HUES48 (cell line): ENCODE results near the gene ACTR3.

ENCODE experiments used
- H3K27ac ChIP-seq: one replicate; pipeline ENCODE4 v1.7.0; 2013; ENCODE audit warnings: low read depth, low read length, inconsistent platforms
- H3K27me3 ChIP-seq: 2 replicates; pipeline ENCODE4 v1.6.1; 2013; ENCODE audit warnings: mild to moderate bottlenecking, low read length; ENCODE audit not compliant: control insufficient read depth, insufficient read depth
- H3K36me3 ChIP-seq: 2 replicates; pipeline ENCODE4 v1.6.1; 2013; ENCODE audit warnings: low read length; ENCODE audit not compliant: control insufficient read depth, insufficient read depth
- H3K4me1 ChIP-seq: 2 replicates; pipeline ENCODE4 v1.6.1; 2013; ENCODE audit warnings: mild to moderate bottlenecking, low read length; ENCODE audit not compliant: control insufficient read depth, insufficient read depth
- H3K4me3 ChIP-seq: 2 replicates; pipeline ENCODE4 v1.5.1; 2013; ENCODE audit warnings: mild to moderate bottlenecking, low read depth, low read length
- H3K9ac ChIP-seq: 2 replicates; pipeline ENCODE4 v1.6.1; 2013; ENCODE audit warnings: mild to moderate bottlenecking, low read depth, low read length, moderate library complexity
- H3K9me3 ChIP-seq: 2 replicates; pipeline ENCODE4 v1.6.1; 2013; ENCODE audit warnings: low read length; ENCODE audit not compliant: control insufficient read depth, insufficient read depth

ACTR3 gene

GRCh38 chr2:114008720-114009119 lies 118.8 kb downstream of the ACTR3 start:
- Histone ChIP-seq H3K27ac (no peak overlapping the region), H3K27me3 (no peaks in the 10 kb centered on the region), H3K4me3 (no peak overlapping the region), H3K4me1 (no peaks in the 10 kb centered on the region), H3K9me3 (peaks cover 5% of the 10 kb centered on the region; the same call in 1 of the 2 replicates), H3K9ac (no peak overlapping the region), H3K36me3 (no peaks in the 10 kb centered on the region)

DNA sequence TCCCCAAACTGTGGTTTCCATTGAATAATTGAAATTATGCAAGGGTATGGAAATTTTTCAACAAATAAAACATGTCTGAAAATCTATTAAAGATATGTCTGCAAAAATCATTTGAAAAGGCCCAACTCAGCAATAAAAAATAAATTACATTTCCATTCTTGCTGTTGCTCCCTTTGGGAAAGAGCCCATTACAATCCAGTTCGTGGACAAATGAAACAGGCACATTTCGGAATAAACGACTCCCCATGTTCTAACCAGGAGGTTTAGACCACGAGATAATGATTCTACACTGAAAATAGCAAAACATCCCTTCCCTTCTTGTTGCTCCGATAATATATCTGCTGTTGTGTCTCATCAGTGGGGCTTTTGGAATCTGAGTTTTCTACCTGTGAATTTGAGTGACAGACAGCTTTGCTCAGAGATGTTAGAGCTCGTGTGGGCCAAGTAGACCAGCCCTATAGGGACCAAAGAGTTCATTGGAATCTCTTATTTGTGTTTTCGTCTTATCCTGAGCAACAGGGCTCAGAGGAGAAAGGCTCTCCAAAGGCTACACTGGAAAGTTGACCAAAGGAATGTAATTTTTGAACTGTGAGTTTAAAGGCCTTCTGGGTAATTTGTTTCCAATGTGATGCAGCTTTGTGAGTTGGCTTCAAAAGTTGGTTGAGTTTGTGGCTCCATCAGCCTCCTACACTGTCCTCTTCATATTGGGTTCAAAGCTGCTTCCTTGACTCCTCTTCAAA lies 119.5 kb downstream of the ACTR3 start:
- no peak overlapping the region for H3K4me3 ChIP-seq
- no peak overlapping the region for H3K9ac ChIP-seq
- H3K36me3 ChIP-seq = no peaks in the 10 kb centered on the region
- H3K4me1 ChIP-seq = no peaks in the 10 kb centered on the region
- no peak overlapping the region for H3K27ac ChIP-seq
- no peaks in the 10 kb centered on the region for H3K27me3 ChIP-seq
- peaks cover 2% of the 10 kb centered on the region; the same call in 1 of the 2 replicates for H3K9me3 ChIP-seq

DNA sequence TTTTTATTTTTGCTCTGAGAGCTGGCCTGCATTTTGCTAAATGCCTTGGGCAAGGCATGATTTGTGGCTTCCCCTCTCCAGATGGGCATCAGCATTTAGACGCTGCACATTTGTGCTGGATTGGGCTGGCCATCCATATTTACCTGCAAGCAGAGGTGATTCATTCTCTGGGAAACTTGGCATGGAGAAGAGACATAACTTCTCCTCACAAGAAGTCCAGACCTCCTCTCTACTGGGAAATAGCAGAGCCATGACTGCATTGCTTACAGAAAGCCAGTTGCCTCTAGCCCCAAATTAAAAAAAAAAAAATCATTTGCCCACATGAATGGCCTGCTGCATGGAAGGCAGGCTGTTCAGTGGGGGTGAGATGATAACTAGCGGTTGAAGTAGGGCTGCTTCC lies 120.1 kb downstream of the ACTR3 start:
- Histone ChIP-seq H3K9me3 (no peaks in the 10 kb centered on the region), H3K9ac (no peak overlapping the region), H3K27ac (no peak overlapping the region), H3K27me3 (no peaks in the 10 kb centered on the region), H3K4me1 (no peaks in the 10 kb centered on the region), H3K36me3 (no peaks in the 10 kb centered on the region), H3K4me3 (no peak overlapping the region)

GRCh38 chr2:114011713-114012112 lies 121.8 kb downstream of the ACTR3 start:
- H3K4me3 ChIP-seq = no peak overlapping the region
- H3K9me3 ChIP-seq = no peaks in the 10 kb centered on the region
- no peaks in the 10 kb centered on the region for H3K36me3 ChIP-seq
- no peaks in the 10 kb centered on the region for H3K27me3 ChIP-seq
- no peak overlapping the region for H3K9ac ChIP-seq
- H3K27ac ChIP-seq = no peak overlapping the region
- no peaks in the 10 kb centered on the region for H3K4me1 ChIP-seq
